ENCODE results near the gene KRTAP10-8.
"Not testable (repeated sequence)": the region's sequence is repeated elsewhere in the genome, so short reads cannot be mapped to it uniquely, and the experiment has no call there.

KRTAP10-8 gene

GRCh38 chr21:44599264-44600029 is 12.4 kb upstream of the KRTAP10-8 start:
- no peak for DNase-seq (ENCODE audit: low spot score)

GRCh38 chr21:44600118-44600978 is 11.5 kb upstream of the KRTAP10-8 start, which contains the start of gene KRTAP10-7:
KRTAP10-7 (plus strand) TSS chr21:44600597; CDS start chr21:44600622, 25 bp downstream.
- not testable (repeated sequence) for DNase-seq (ENCODE audit: low spot score)

- not testable (repeated sequence) for DNase-seq (ENCODE audit: low spot score)
These were observed 10.8 kb upstream of the KRTAP10-8 start for GRCh38 chr21:44601091-44601490.

GRCh38 chr21:44601596-44602462 is 10.1 kb upstream of the KRTAP10-8 start:
- DNase-seq (ENCODE audit: low spot score) = no peak

- DNase-seq (ENCODE audit: low spot score) = no peak
These were observed 9.4 kb upstream of the KRTAP10-8 start for GRCh38 chr21:44602463-44602850.

- DNase-seq (ENCODE audit: low spot score) = no peak
These were observed 8.6 kb upstream of the KRTAP10-8 start for GRCh38 chr21:44603109-44603875.

- DNase-seq (ENCODE audit: low spot score) = no peak
These were observed 8.0 kb upstream of the KRTAP10-8 start for GRCh38 chr21:44603911-44604310.

GRCh38 chr21:44606495-44606894 is 5.4 kb upstream of the KRTAP10-8 start:
- DNase-seq (ENCODE audit: low spot score) = no peak

GRCh38 chr21:44609193-44609592 is 2.7 kb upstream of the KRTAP10-8 start:
- DNase-seq (ENCODE audit: low spot score) = no peak

GRCh38 chr21:44610157-44610843 is 1.6 kb upstream of the KRTAP10-8 start:
- not testable (repeated sequence) for DNase-seq (ENCODE audit: low spot score)

GRCh38 chr21:44611551-44611950 is 328 bp upstream of the KRTAP10-8 start:
- DNase-seq (ENCODE audit: low spot score) = no peak

GRCh38 chr21:44612669-44613229 is 870 bp downstream of the KRTAP10-8 start:
- no peak for DNase-seq (ENCODE audit: low spot score)

- DNase-seq (ENCODE audit: low spot score) = no peak
These were observed 1.7 kb downstream of the KRTAP10-8 start for GRCh38 chr21:44613386-44614155.

GRCh38 chr21:44614161-44614631 is 2.3 kb downstream of the KRTAP10-8 start:
- DNase-seq (ENCODE audit: low spot score) = no peak

- DNase-seq (ENCODE audit: low spot score) = no peak
These were observed 3.1 kb downstream of the KRTAP10-8 start for GRCh38 chr21:44614961-44615391.

- no peak for DNase-seq (ENCODE audit: low spot score)
These were observed 3.6 kb downstream of the KRTAP10-8 start for GRCh38 chr21:44615466-44615865.

GRCh38 chr21:44615911-44616590 is 4.2 kb downstream of the KRTAP10-8 start:
- DNase-seq (ENCODE audit: low spot score) = no peak

- no peak for DNase-seq (ENCODE audit: low spot score)
These were observed 4.7 kb downstream of the KRTAP10-8 start for GRCh38 chr21:44616591-44616926.

GRCh38 chr21:44617071-44617501 is 5.2 kb downstream of the KRTAP10-8 start:
- DNase-seq (ENCODE audit: low spot score) = no peak
